Vagina (tissue), 2 donors: Measurements from ENCODE around the gene CMYA5.

Experiments
- POLR2A ChIP-seq, 2 donors: fragments of 450-650 bp; IDR thresholded peaks; one replicate each; pipeline ENCODE4 v1.6.1; 2017; ENCODE audit warnings: antibody characterized with exemption in 2 of 2, mild to moderate bottlenecking in 2 of 2, moderate library complexity in 2 of 2
- POLR2AphosphoS5 ChIP-seq, 2 donors: sonication (generic); formaldehyde crosslinking; IDR thresholded peaks; one replicate each; pipeline ENCODE4 v1.9.0; 2017; ENCODE audit warnings: antibody characterized with exemption in 2 of 2, mild to moderate bottlenecking in 2 of 2, low read depth in 1 of 2; ENCODE audit not compliant: insufficient read depth in 1 of 2
- TF ChIP-seq, protein P1 (sequence below), 3 experiments: fragments of 450-650 bp in 2 of 3; fragments of 200-600 bp in 1 of 3; sonication (generic) in 1 of 3; IDR thresholded peaks; one replicate each; pipeline ENCODE4 v1.5.1; 2017 to 2019; ENCODE audit warnings: antibody characterized with exemption in 3 of 3, mild to moderate bottlenecking in 2 of 3, moderate library complexity in 2 of 3

- TF ChIP-seq, protein P1, sequence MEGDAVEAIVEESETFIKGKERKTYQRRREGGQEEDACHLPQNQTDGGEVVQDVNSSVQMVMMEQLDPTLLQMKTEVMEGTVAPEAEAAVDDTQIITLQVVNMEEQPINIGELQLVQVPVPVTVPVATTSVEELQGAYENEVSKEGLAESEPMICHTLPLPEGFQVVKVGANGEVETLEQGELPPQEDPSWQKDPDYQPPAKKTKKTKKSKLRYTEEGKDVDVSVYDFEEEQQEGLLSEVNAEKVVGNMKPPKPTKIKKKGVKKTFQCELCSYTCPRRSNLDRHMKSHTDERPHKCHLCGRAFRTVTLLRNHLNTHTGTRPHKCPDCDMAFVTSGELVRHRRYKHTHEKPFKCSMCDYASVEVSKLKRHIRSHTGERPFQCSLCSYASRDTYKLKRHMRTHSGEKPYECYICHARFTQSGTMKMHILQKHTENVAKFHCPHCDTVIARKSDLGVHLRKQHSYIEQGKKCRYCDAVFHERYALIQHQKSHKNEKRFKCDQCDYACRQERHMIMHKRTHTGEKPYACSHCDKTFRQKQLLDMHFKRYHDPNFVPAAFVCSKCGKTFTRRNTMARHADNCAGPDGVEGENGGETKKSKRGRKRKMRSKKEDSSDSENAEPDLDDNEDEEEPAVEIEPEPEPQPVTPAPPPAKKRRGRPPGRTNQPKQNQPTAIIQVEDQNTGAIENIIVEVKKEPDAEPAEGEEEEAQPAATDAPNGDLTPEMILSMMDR (IDR thresholded peaks at IDR 0.05) = no peak
- TF ChIP-seq POLR2AphosphoS5 (IDR thresholded peaks at IDR 0.05; ENCODE audit: insufficient read depth in 1 of 2, low read depth in 1 of 2) (no peak), POLR2A (IDR thresholded peaks at IDR 0.05) (no peak)
Observed at GRCh38 chr5:79793722-79794121, 104.1 kb downstream of the CMYA5 start.
